HEK293T (cell line): ENCODE results near the gene GREB1L.

Experiments used
- CTCF ChIA-PET: fragments of 350-600 bp; formaldehyde crosslinking; extraction: SDS; loops from one replicate; lab custom pipeline; 2021; ENCODE audit warnings: antibody characterized with exemption, inconsistent platforms; lab: Yijun Ruan, JAX
- POLR2A ChIA-PET: fragments of 350-600 bp; formaldehyde crosslinking; extraction: SDS; loops from one replicate; lab custom pipeline; 2020; ENCODE audit warnings: antibody characterized with exemption, inconsistent platforms; lab: Yijun Ruan, JAX
- DNase-seq: peaks from one replicate; pipeline ENCODE4 v3.0.0; 2012; ENCODE audit warnings: mixed read lengths; ENCODE audit errors: extremely low spot score
- ARNT ChIP-seq: fragments of 450-650 bp; IDR thresholded peaks from 2 replicates; pipeline ENCODE4 v1.6.1; 2017; ENCODE audit warnings: mild to moderate bottlenecking
- BHLHE40 ChIP-seq: fragments of 450-650 bp; IDR thresholded peaks from 2 replicates; pipeline ENCODE4 v1.6.1; 2016; ENCODE audit warnings: mild to moderate bottlenecking, moderate library complexity, borderline replicate concordance
- CTBP1 ChIP-seq: fragments of 450-650 bp; IDR thresholded peaks from 2 replicates; pipeline ENCODE4 v1.6.1; 2016; ENCODE audit warnings: borderline replicate concordance
- ELF4 ChIP-seq: fragments of 450-650 bp; IDR thresholded peaks from 2 replicates; pipeline ENCODE4 v1.6.1; 2017; ENCODE audit warnings: antibody characterized with exemption
- FOXA1 ChIP-seq: fragments of 450-650 bp; IDR thresholded peaks from 2 replicates; pipeline ENCODE4 v1.6.1; 2016; ENCODE audit warnings: mild to moderate bottlenecking
- FOXK2 ChIP-seq: fragments of 450-650 bp; IDR thresholded peaks from 2 replicates; pipeline ENCODE4 v1.6.1; 2016; ENCODE audit warnings: mild to moderate bottlenecking
- FOXM1 ChIP-seq: fragments of 450-650 bp; IDR thresholded peaks from 2 replicates; pipeline ENCODE4 v1.6.1; 2017; ENCODE audit warnings: mild to moderate bottlenecking, borderline replicate concordance
- HDGF ChIP-seq: fragments of 450-650 bp; IDR thresholded peaks from 2 replicates; pipeline ENCODE4 v1.6.1; 2017; ENCODE audit warnings: antibody characterized with exemption, borderline replicate concordance
- L3MBTL2 ChIP-seq: fragments of 450-650 bp; conservative IDR thresholded peaks from 2 replicates; pipeline ENCODE4 v1.6.1; 2016; ENCODE audit warnings: mild to moderate bottlenecking
- LEF1 ChIP-seq: fragments of 450-650 bp; IDR thresholded peaks from 2 replicates; pipeline ENCODE4 v1.6.1; 2017; ENCODE audit warnings: mild to moderate bottlenecking, borderline replicate concordance
- NFRKB ChIP-seq: fragments of 450-650 bp; IDR thresholded peaks from 2 replicates; pipeline ENCODE4 v1.6.1; 2016; ENCODE audit warnings: mild to moderate bottlenecking, moderate library complexity
- PKNOX1 ChIP-seq: fragments of 450-650 bp; IDR thresholded peaks from 2 replicates; pipeline ENCODE4 v1.6.1; 2016
- SP1 ChIP-seq: fragments of 450-650 bp; IDR thresholded peaks from 2 replicates; pipeline ENCODE4 v1.6.1; 2017
- SUZ12 ChIP-seq: fragments of 450-650 bp; IDR thresholded peaks from 2 replicates; pipeline ENCODE4 v1.6.1; 2016; ENCODE audit warnings: mild to moderate bottlenecking
- TARDBP ChIP-seq: fragments of 450-650 bp; IDR thresholded peaks from 2 replicates; pipeline ENCODE4 v1.6.1; 2016
- ZNF384 ChIP-seq: fragments of 450-650 bp; IDR thresholded peaks from 2 replicates; pipeline ENCODE4 v1.6.1; 2016

The GREB1L gene

GRCh38 chr18:21468514-21469164, 226.6 kb downstream of the GREB1L start:
- ChIA-PET CTCF (no interaction called here), POLR2A (no interaction called here)
- DNase-seq, result no peak
- no peak for TF ChIP-seq LEF1
- TF ChIP-seq FOXK2, result no peak

- DNase-seq, result no peak
- POLR2A ChIA-PET, result no interaction called here
- CTCF ChIA-PET, result no interaction called here
- TF ChIP-seq ARNT (no peak), NFRKB (no peak)
Measured at GRCh38 chr18:21472741-21473140, 230.7 kb downstream of the GREB1L start.

- ChIA-PET CTCF (no interaction called here), POLR2A (no interaction called here)
- no peak for TF ChIP-seq HDGF
- no peak for TF ChIP-seq FOXA1
- no peak for TF ChIP-seq CTBP1
- TF ChIP-seq ARNT, result no peak
- no peak for TF ChIP-seq L3MBTL2
- no peak for TF ChIP-seq PKNOX1
- TF ChIP-seq FOXM1, result no peak
- TF ChIP-seq SP1, result no peak
- TF ChIP-seq ZNF384, result no peak
- DNase-seq, result no peak
Measured at GRCh38 chr18:21474621-21475020, 232.6 kb downstream of the GREB1L start.

DNA sequence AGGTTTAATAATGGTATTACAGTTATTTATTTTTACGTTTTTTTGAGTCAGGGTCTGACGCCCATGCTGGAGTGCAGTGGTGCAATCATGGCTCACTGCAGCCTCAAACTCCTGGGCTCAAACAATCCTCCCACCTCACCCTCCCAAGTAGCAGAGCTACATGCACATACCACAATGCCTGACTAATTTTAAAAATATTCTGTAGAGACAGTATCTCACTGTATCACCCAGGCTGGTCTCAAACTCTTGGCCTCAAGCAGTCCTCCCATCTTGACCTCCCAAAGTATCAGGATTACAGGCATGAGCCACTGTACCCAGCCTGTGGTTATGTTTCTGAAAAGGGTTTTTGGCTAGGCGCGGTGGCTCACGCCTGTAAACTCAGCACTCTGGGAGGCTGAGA, 237.7 kb downstream of the GREB1L start:
- DNase-seq, result no peak
- ChIA-PET POLR2A (no interaction called here), CTCF (interaction anchor here (0.7 kb wide), 1 partner anchor 27 kb away, joined by 3 read pairs; no protein-coding TSS in a partner anchor)
- TF ChIP-seq CTBP1 (no peak), ELF4 (no peak), HDGF (no peak), FOXM1 (no peak), PKNOX1 (no peak), L3MBTL2 (no peak), ZNF384 (no peak), LEF1 (no peak), FOXA1 (no peak), NFRKB (no peak), BHLHE40 (no peak), TARDBP (no peak), ARNT (no peak), FOXK2 (no peak), SP1 (no peak), SUZ12 (no peak)

GRCh38 chr18:21481739-21482138, 239.7 kb downstream of the GREB1L start:
- ChIA-PET CTCF (interaction anchor here (0.6 kb wide), 1 partner anchor 487 kb away, joined by 3 read pairs; no protein-coding TSS in a partner anchor), POLR2A (no interaction called here)
- TF ChIP-seq FOXM1 (no peak), PKNOX1 (peak; percentile 46)
- DNase-seq, result no peak

GRCh38 chr18:21483051-21483450, 241.0 kb downstream of the GREB1L start:
- ChIA-PET POLR2A (interaction anchor here (1.0 to 1.3 kb wide), 2 partner anchors 118 to 257 kb away, joined by 3 read pairs; partner anchors contain the start of genes ESCO1 and MIB1), CTCF (interaction anchor here (1.8 kb wide), 1 partner anchor 291 kb away, joined by 5 read pairs; no protein-coding TSS in a partner anchor)
- TF ChIP-seq LEF1, result no peak
- TF ChIP-seq CTBP1, result no peak
- TF ChIP-seq ARNT, result no peak
- no peak for TF ChIP-seq HDGF
- TF ChIP-seq FOXA1, result no peak
- TF ChIP-seq SUZ12, result no peak
- no peak for TF ChIP-seq FOXM1
- no peak for TF ChIP-seq ZNF384
- TF ChIP-seq TARDBP, result no peak
- no peak for TF ChIP-seq L3MBTL2
- TF ChIP-seq FOXK2, result no peak
- TF ChIP-seq ELF4, result no peak
- TF ChIP-seq PKNOX1, result no peak; the same call in 1 of the 2 replicates
- TF ChIP-seq NFRKB, result no peak
- TF ChIP-seq BHLHE40, result no peak
- no peak for TF ChIP-seq SP1
- no peak for DNase-seq
